HepG2 (cell line): ENCODE data around the gene CISD1. TPM values are rescaled to one million over a fixed set of nuclear protein-coding genes. Genes with fewer than 3 reads are reported as not detected.

ENCODE experiments used
- ATAC-seq: fragments of 200-7000 bp; cut with Tn5 transposase; 3 replicates; pipeline ENCODE4 v1.9.1; 2020; ENCODE audit warnings: mild to moderate bottlenecking, moderate library complexity
- BruUV-seq: library from RNA; stranded (reverse); fragments of 400-500 nt; replicated peaks from 2 replicates; lab custom pipeline; 2021; lab: Mats Ljungman, UMichigan
- CTCF ChIA-PET: fragments of 300-600 bp; formaldehyde crosslinking; extraction: SDS; loops from one replicate; lab custom pipeline; 2021; ENCODE audit warnings: low total read pairs, inconsistent platforms, low intra/inter-chr PET ratio; lab: Yijun Ruan, JAX
- POLR2A ChIA-PET: fragments of 350-600 bp; sonication (Branson Sonifier 250); formaldehyde crosslinking; loops from one replicate; lab custom pipeline; 2020; ENCODE audit warnings: antibody characterized with exemption, inconsistent platforms; lab: Yijun Ruan, JAX
- DNase-seq: peaks from one replicate; pipeline ENCODE4 v3.0.0-alpha.2; 2015; ENCODE audit warnings: low spot score
- FAIRE-seq: peaks from 3 replicates; lab custom pipeline; 2011; peaks lifted over from hg19 to GRCh38; lab: Jason Lieb, UNC
- H2AFZ ChIP-seq: one replicate; pipeline ENCODE4 v1.6.1; 2011; ENCODE audit warnings: low read length, inconsistent platforms
- H3K27ac ChIP-seq: fragments of 300-600 bp; 3 replicates; pipeline ENCODE4 v1.8.0; 2011; ENCODE audit warnings: mixed run types, mild to moderate bottlenecking, mixed read lengths, low read length, inconsistent platforms; ENCODE audit not compliant: insufficient read depth; ENCODE audit errors: extremely low read length
- H3K27me3 ChIP-seq, 2 experiments: fragments of 200-600 bp in 1 of 2; 2 replicates in 1 of 2; 3 replicates in 1 of 2; pipeline versions ENCODE4 v1.6.0 to v1.8.0; 2011; ENCODE audit warnings: low read length in 2 of 2, mild to moderate bottlenecking in 2 of 2, moderate library complexity in 2 of 2, inconsistent platforms in 1 of 2; ENCODE audit not compliant: insufficient read depth in 2 of 2, control insufficient read depth in 1 of 2
- H3K36me3 ChIP-seq, 2 experiments: fragments of 200-600 bp in 1 of 2; replicated peaks in 1 of 2; 2 replicates in 1 of 2; 3 replicates in 1 of 2; pipeline versions ENCODE4 v1.5.1 to v1.8.0; 2011; ENCODE audit warnings: low read length in 2 of 2, inconsistent platforms in 1 of 2; ENCODE audit not compliant: insufficient read depth in 2 of 2, control insufficient read depth in 1 of 2
- H3K4me1 ChIP-seq: 2 replicates; pipeline ENCODE4 v1.5.1; 2012; ENCODE audit warnings: low read length, inconsistent platforms; ENCODE audit not compliant: insufficient read depth
- H3K4me2 ChIP-seq: 2 replicates; pipeline ENCODE4 v1.6.0; 2011; ENCODE audit warnings: low read depth, low read length, inconsistent platforms
- H3K4me3 ChIP-seq, 3 experiments: fragments of 200-600 bp in 1 of 3; sonication (generic), shearing (Covaris generic) in 1 of 3; replicated peaks in 1 of 3; 2 replicates each; pipeline ENCODE4 v1.5.1; 2011 to 2016; ENCODE audit warnings: low read length in 3 of 3, inconsistent platforms in 2 of 3, low read depth in 2 of 3, mild to moderate bottlenecking in 2 of 3, control low read depth in 1 of 3, mixed read lengths in 1 of 3; ENCODE audit not compliant: insufficient read depth in 1 of 3
- H3K79me2 ChIP-seq: one replicate; pipeline ENCODE4 v1.6.1; 2011; ENCODE audit warnings: low read length, inconsistent platforms; ENCODE audit not compliant: insufficient read depth
- H3K9ac ChIP-seq: 2 replicates; pipeline ENCODE4 v1.6.0; 2011; ENCODE audit warnings: mild to moderate bottlenecking, low read depth, low read length, inconsistent platforms; ENCODE audit not compliant: insufficient read depth
- H3K9me3 ChIP-seq: 2 replicates; pipeline ENCODE4 v1.5.1; 2012; ENCODE audit warnings: mild to moderate bottlenecking, low read length
- H4K20me1 ChIP-seq: 2 replicates; pipeline ENCODE4 v1.6.0; 2011; ENCODE audit warnings: inconsistent platforms, mild to moderate bottlenecking, low read length, moderate library complexity; ENCODE audit not compliant: insufficient read depth
- CEBPB ChIP-seq: IDR thresholded peaks from 2 replicates; pipeline ENCODE4 v1.6.1; 2011; ENCODE audit warnings: low read depth, low read length, improper control_type of control experiment, borderline replicate concordance
- CREB1 ChIP-seq, 2 experiments: fragments of 450-650 bp in 1 of 2; IDR thresholded peaks; 2 replicates each; pipeline ENCODE4 v1.6.1; 2016 to 2017; ENCODE audit warnings: control low read depth in 1 of 2, mild to moderate bottlenecking in 1 of 2, missing compliant biosample characterization in 1 of 2, missing genetic modification characterization in 1 of 2
- IKZF1 ChIP-seq: fragments of 450-650 bp; IDR thresholded peaks from 2 replicates; pipeline ENCODE4 v1.7.1; 2016
- MATR3 ChIP-seq: sonication (generic); formaldehyde crosslinking; IDR thresholded peaks from 2 replicates; pipeline ENCODE4 v1.4.0; 2020; ENCODE audit warnings: missing genetic modification reagents
- MTF1 ChIP-seq: sonication (generic); formaldehyde crosslinking; IDR thresholded peaks from 2 replicates; pipeline ENCODE4 v1.5.0; 2020; ENCODE audit warnings: missing genetic modification reagents
- NCOA2 ChIP-seq: sonication (generic); formaldehyde crosslinking; IDR thresholded peaks from 2 replicates; pipeline ENCODE4 v1.8.0; 2022; ENCODE audit warnings: inconsistent platforms
- RFX5 ChIP-seq: IDR thresholded peaks from 2 replicates; pipeline ENCODE4 v1.6.1; 2011; ENCODE audit warnings: low read depth, low read length, improper control_type of control experiment
- SP1 ChIP-seq, 2 experiments: fragments of 450-650 bp in 1 of 2; sonication (generic) in 1 of 2; formaldehyde crosslinking in 1 of 2; IDR thresholded peaks; 2 replicates each; pipeline versions ENCODE4 v1.4.0 to v1.6.1; 2016 to 2020; ENCODE audit warnings: missing genetic modification reagents in 1 of 2
- ZNF207 ChIP-seq: fragments of 450-650 bp; IDR thresholded peaks from 2 replicates; pipeline ENCODE4 v1.6.1; 2016; ENCODE audit warnings: antibody characterized with exemption, borderline replicate concordance
- ZNF337 ChIP-seq: sonication (generic); formaldehyde crosslinking; IDR thresholded peaks from 2 replicates; pipeline ENCODE4 v1.5.1; 2020; ENCODE audit warnings: missing genetic modification reagents, low read depth, mild to moderate bottlenecking, borderline replicate concordance
- ZNF431 ChIP-seq: sonication (generic); formaldehyde crosslinking; IDR thresholded peaks from 2 replicates; pipeline ENCODE4 v1.9.0; 2022; ENCODE audit warnings: missing genetic modification reagents, low read depth, mild to moderate bottlenecking, borderline replicate concordance
- ZNF598 ChIP-seq: sonication (generic); formaldehyde crosslinking; IDR thresholded peaks from 2 replicates; pipeline ENCODE4 v1.5.1; 2020; ENCODE audit warnings: mild to moderate bottlenecking, missing genetic modification reagents, borderline replicate concordance
- ZNF607 ChIP-seq: sonication (generic); formaldehyde crosslinking; IDR thresholded peaks from 2 replicates; pipeline ENCODE4 v1.5.1; 2020; ENCODE audit warnings: missing genetic modification reagents, mild to moderate bottlenecking, borderline replicate concordance
- ZSCAN29 ChIP-seq: sonication (generic); formaldehyde crosslinking; conservative IDR thresholded peaks from 2 replicates; pipeline ENCODE4 v1.4.0; 2020; ENCODE audit warnings: mild to moderate bottlenecking, missing genetic modification reagents
- WGBS: methylation state at CpG from one replicate; pipeline ENCODE4 v1.1.6; 2017; ENCODE audit warnings: low lambda C conversion rate; 5-methylcytosine and 5-hydroxymethylcytosine counted together
- in situ Hi-C: cut with HindIII; loops from 2 replicates; pipeline ENCODE4 v1.10.0; 2017; ENCODE audit warnings: low pct_unique_long_range_greater_than_20kb; ENCODE audit not compliant: extremely low pct_ligation_motif_present
- intact Hi-C: fragments of 100-400 bp; cut with micrococcal nuclease; formaldehyde crosslinking; loops from one replicate; pipeline ENCODE4 v1.10.0; 2022; ENCODE audit not compliant: unreplicated experiment
- polyA plus RNA-seq, 8 experiments: library from polyadenylated mRNA; depleted of rRNA in 3 of 8; stranded (reverse) in 7 of 8; unstranded in 1 of 8; fragments of >200 nt; fragmentation: Illumina TruSeq in 4 of 8; extraction: Trizol in 4 of 8; gene quantifications; 2 replicates each; pipeline versions ENCODE4 v1.2.1 to v1.2.3, GENCODE V29; 2011 to 2016; ENCODE audit warnings: low read depth in 4 of 8, missing spikeins in 1 of 8, mixed read lengths in 1 of 8; ENCODE audit not compliant: insufficient read depth in 1 of 8
- total RNA-seq, 5 experiments: library from RNA; depleted of rRNA; stranded (reverse); fragments of >200 nt; fragmentation: Illumina TruSeq; extraction: Trizol; gene quantifications; 2 replicates each; pipeline ENCODE4 v1.2.3, GENCODE V29; 2016; ENCODE audit warnings: low read depth in 1 of 5
- TF ChIP-seq, protein P1 (sequence below): sonication (generic); formaldehyde crosslinking; IDR thresholded peaks from 2 replicates; pipeline ENCODE4 v1.8.1; 2023; ENCODE audit warnings: missing genetic modification reagents, inconsistent platforms, borderline replicate concordance
- TF ChIP-seq, protein P2 (sequence below): sonication (generic); formaldehyde crosslinking; conservative IDR thresholded peaks from 2 replicates; pipeline ENCODE4 v1.4.0; 2020; ENCODE audit warnings: missing genetic modification reagents
- TF ChIP-seq, protein P3 (sequence below): sonication (generic); formaldehyde crosslinking; IDR thresholded peaks from 2 replicates; pipeline ENCODE4 v1.4.0; 2020; ENCODE audit warnings: low read depth, mild to moderate bottlenecking, missing genetic modification reagents

Gene CISD1
- total and polyA plus RNA-seq, 2 of the 13 experiments (the other 11 are each of a cell fraction or from before 2014, with no cell fraction given) = 63.4 to 78.9 TPM

DNA sequence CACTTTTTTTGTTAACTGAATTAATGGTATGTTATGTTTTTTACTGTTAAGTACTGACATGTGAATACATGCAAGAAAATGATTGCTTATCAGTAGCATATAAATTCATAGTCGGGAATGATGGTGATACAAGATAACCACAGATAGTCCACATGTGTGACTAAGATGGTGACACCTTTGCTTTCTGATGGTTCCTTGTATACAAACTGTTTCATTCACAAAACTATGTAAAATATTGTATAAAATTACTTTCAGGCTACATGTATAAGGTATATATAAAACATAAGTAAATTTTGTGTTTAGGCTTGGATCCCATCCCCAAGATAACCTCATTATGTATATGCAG lies 10.0 kb downstream of the CISD1 start (continued):
- TF ChIP-seq MATR3 (no peak), ZNF607 (CRISPR knock-in tag) (no peak), ZNF337 (no peak), ZNF431 (no peak), SP1 (IDR thresholded peaks at IDR 0.05) (no peak), SP1 (CRISPR knock-in tag; IDR thresholded peaks at IDR 0.05) (no peak)
- TF ChIP-seq, protein P1, sequence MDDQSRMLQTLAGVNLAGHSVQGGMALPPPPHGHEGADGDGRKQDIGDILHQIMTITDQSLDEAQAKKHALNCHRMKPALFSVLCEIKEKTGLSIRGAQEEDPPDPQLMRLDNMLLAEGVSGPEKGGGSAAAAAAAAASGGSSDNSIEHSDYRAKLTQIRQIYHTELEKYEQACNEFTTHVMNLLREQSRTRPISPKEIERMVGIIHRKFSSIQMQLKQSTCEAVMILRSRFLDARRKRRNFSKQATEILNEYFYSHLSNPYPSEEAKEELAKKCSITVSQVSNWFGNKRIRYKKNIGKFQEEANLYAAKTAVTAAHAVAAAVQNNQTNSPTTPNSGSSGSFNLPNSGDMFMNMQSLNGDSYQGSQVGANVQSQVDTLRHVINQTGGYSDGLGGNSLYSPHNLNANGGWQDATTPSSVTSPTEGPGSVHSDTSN (CRISPR knock-in tag) = no peak
- TF ChIP-seq, all 625 proteins: peak for 0

DNA sequence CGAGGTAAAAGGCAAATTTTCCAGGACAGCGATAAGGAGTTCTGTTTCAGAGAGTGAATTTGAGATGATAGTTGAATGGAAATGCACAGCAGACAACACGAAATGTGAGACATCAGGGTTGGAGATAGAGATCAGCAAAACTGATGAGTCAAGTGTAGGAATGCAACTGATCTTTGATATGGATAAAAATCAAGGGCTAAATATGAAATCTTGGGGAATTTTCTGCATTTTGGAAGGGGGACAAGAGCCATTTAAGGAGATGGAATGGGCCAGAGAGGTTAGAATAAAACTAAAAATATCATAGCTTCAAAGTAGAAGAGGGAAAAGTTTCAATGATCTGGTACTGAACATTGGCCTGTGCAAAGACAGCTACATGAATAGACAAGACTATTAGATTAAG lies 11.5 kb downstream of the CISD1 start:
- Histone ChIP-seq H3K27ac (no peak overlapping the region), H4K20me1 (no peaks in the 10 kb centered on the region), H3K27me3 (no peaks in the 10 kb centered on the region), H2AFZ (no peak overlapping the region), H3K36me3 (peaks cover 0 to 33% of the 10 kb centered on the region in 2 experiments; a peak in 4 of 5 replicates), H3K4me1 (peaks cover 6% of the 10 kb centered on the region), H3K79me2 (peaks cover 6% of the 10 kb centered on the region), H3K9ac (no peak overlapping the region), H3K4me2 (no peak overlapping the region), H3K4me3 (no peak overlapping the region), H3K9me3 (no peaks in the 10 kb centered on the region)
- ATAC-seq (no peak), DNase-seq (no peak), FAIRE-seq (no peak)
- BruUV-seq = no TSS peak
- intact Hi-C loops = no loop called here
- CTCF ChIA-PET = no interaction called here
- in situ Hi-C loops = no loop called here
- WGBS = 96% methylated on average over 3 of the region's 3 CpGs
- POLR2A ChIA-PET = no interaction called here
- TF ChIP-seq CEBPB = no peak
- no peak for TF ChIP-seq ZSCAN29 (CRISPR knock-in tag)
- no peak for TF ChIP-seq IKZF1
- TF ChIP-seq MTF1 (CRISPR knock-in tag) = no peak
- no peak for TF ChIP-seq CREB1 (IDR thresholded peaks at IDR 0.05)
- no peak for TF ChIP-seq CREB1 (CRISPR knock-in tag; IDR thresholded peaks at IDR 0.05)
- no peak for TF ChIP-seq NCOA2 (CRISPR knock-in tag)
- no peak for TF ChIP-seq ZNF207
- TF ChIP-seq, protein P2, sequence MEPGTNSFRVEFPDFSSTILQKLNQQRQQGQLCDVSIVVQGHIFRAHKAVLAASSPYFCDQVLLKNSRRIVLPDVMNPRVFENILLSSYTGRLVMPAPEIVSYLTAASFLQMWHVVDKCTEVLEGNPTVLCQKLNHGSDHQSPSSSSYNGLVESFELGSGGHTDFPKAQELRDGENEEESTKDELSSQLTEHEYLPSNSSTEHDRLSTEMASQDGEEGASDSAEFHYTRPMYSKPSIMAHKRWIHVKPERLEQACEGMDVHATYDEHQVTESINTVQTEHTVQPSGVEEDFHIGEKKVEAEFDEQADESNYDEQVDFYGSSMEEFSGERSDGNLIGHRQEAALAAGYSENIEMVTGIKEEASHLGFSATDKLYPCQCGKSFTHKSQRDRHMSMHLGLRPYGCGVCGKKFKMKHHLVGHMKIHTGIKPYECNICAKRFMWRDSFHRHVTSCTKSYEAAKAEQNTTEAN (CRISPR knock-in tag) = no peak
- TF ChIP-seq, protein P3, sequence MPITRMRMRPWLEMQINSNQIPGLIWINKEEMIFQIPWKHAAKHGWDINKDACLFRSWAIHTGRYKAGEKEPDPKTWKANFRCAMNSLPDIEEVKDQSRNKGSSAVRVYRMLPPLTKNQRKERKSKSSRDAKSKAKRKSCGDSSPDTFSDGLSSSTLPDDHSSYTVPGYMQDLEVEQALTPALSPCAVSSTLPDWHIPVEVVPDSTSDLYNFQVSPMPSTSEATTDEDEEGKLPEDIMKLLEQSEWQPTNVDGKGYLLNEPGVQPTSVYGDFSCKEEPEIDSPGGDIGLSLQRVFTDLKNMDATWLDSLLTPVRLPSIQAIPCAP = no peak
- no peak for TF ChIP-seq ZNF598 (CRISPR knock-in tag)
- no peak for TF ChIP-seq RFX5
